CD4-positive, alpha-beta T cell treated with Interleukin-21 for 1 hour (primary cell): ENCODE results near the gene FIG4.
"Not testable (repeated sequence)": the region's sequence is repeated elsewhere in the genome, so short reads cannot be mapped to it uniquely, and the experiment has no call there.

Experiments used
- DNase-seq: peaks from one replicate; pipeline ENCODE4 v3.0.0-alpha.2; 2020

FIG4 gene

DNA sequence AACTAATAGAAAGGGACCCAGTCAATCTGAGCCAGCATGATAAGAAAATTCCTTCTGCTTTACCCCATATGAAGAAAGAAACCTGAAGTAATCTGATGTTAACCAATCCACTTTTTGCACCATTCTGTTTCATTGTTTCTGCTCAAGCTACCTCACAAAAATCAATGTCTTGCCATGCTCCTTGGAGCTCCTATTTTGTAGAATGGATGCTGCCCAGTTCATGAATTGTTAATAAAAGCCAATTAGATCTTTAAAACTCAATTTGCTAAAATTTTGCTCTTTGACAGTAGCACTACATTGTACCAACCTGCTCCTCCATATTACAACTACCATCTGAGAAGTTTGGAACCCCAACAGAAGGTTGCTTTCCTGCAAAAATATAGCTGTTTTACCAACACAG, 170.8 kb downstream of the FIG4 start:
- DNase-seq: no peak

GRCh38 chr6:109864050-109864449, 173.0 kb downstream of the FIG4 start:
- DNase-seq: no peak

GRCh38 chr6:109865968-109866367, 174.9 kb downstream of the FIG4 start:
- DNase-seq: no peak

- DNase-seq: no peak
Observed at GRCh38 chr6:109867009-109867969, 176.2 kb downstream of the FIG4 start.

GRCh38 chr6:109867970-109868358, 176.9 kb downstream of the FIG4 start:
- DNase-seq: no peak

- not testable (repeated sequence) for DNase-seq
Observed at GRCh38 chr6:109869398-109870088, 178.4 kb downstream of the FIG4 start.

GRCh38 chr6:109870089-109870410, 179.0 kb downstream of the FIG4 start:
- no peak for DNase-seq

GRCh38 chr6:109872549-109872948, 181.5 kb downstream of the FIG4 start:
- no peak for DNase-seq

DNA sequence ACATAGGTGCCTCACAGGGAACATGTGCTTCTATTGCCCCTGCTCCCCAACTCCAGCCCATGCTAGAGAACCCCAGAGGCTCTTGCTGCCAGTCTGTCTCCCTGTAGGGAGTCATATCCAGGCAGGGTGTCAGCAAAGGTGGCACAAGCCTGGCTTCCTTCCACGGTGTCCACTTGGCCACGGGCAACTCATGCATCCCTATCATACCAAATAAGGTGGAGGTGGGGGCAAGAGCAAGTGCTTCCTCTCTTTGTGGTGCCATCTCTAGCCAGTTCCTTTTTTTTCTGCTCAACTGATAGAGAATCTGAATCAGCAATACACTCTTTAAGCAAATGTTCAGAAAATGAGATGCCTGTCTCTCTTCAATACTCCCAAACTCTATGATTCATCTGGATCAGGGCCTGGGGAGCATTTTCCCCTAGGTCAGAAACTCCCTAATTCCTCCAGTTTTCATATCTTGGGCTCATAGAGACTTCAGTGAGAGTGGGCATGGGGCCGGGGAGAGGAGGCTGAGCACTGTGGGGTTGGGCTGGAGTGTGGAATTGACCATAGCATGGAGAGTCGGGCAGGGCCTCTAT, 182.0 kb downstream of the FIG4 start:
- no peak for DNase-seq

GRCh38 chr6:109874086-109874485, 183.0 kb downstream of the FIG4 start:
- DNase-seq: no peak

GRCh38 chr6:109874621-109875020, 183.5 kb downstream of the FIG4 start:
- DNase-seq: no peak
